Right cardiac atrium (tissue), 5 donors: ENCODE data around the gene KRTAP9-4. TPM values are rescaled to one million over a fixed set of nuclear protein-coding genes. Genes with fewer than 3 reads are reported as not detected.
"Not testable (repeated sequence)": the region's sequence is repeated elsewhere in the genome, so short reads cannot be mapped to it uniquely, and the experiment has no call there.

Source experiments
- ATAC-seq, 2 donors: fragments of 200-7000 bp; cut with Tn5 transposase; one replicate each; pipeline versions ENCODE4 v1.8.0 to v1.9.1; 2020; ENCODE audit warnings: moderate library complexity in 2 of 2, mild to moderate bottlenecking in 1 of 2
- DNase-seq, 3 donors: peaks; one replicate each; pipeline ENCODE4 v3.0.0-alpha.2; 2020
- H3K27ac ChIP-seq: one replicate; pipeline ENCODE4 v1.5.1; 2013; ENCODE audit warnings: mild to moderate bottlenecking, low read length, control low read depth, moderate library complexity
- H3K27me3 ChIP-seq: one replicate; pipeline ENCODE4 v1.6.1; 2013; ENCODE audit not compliant: control insufficient read depth, insufficient read depth
- H3K4me1 ChIP-seq: one replicate; pipeline ENCODE4 v1.6.1; 2013; ENCODE audit warnings: low read length; ENCODE audit not compliant: control insufficient read depth, insufficient read depth
- H3K4me3 ChIP-seq: one replicate; pipeline ENCODE4 v1.5.1; 2013; ENCODE audit warnings: low read length, control low read depth
- H3K9me3 ChIP-seq: one replicate; pipeline ENCODE4 v1.6.1; 2013; ENCODE audit warnings: low read length; ENCODE audit not compliant: control insufficient read depth
- WGBS: extraction: QIAGEN DNeasy Blood & Tissue Kit; methylation state at CpG from one replicate; pipeline ENCODE4 v1.1.7; 2013; 5-methylcytosine and 5-hydroxymethylcytosine counted together
- intact Hi-C, 4 donors: fragments of 100-400 bp; cut with DNase I; formaldehyde crosslinking; loops; one replicate each; pipeline versions ENCODE4 v1.11.0 to v1.14.0; 2022 to 2023
- polyA plus RNA-seq: library from polyadenylated mRNA; stranded (reverse); fragments of 200-250 nt; gene quantifications from one replicate; pipeline ENCODE4 v1.2.3, GENCODE V29; 2013
- total RNA-seq, 4 donors: library from RNA; stranded (reverse); fragmentation: NEBNext Ultra II Directional; extraction: Animal tissue kit (Norgen Biotek cat#: 25700); gene quantifications; one replicate each; pipeline ENCODE4 v1.2.1, GENCODE V29; 2021
- donor health status: healthy with polysubstance abuse.
- donor health status: DM: no; HTN: yes; CAD: no.
- donor health status: DM: no; HTN: no; CAD: no.
- donor health status: DM: no; HTN: yes; CAD: no; lungs with severe emphysema.
- donor health status: DM: yes; HTN: yes; CAD: no.

The KRTAP9-4 gene
- total and polyA plus RNA-seq, 5 donors: not detected

- DNase-seq: no peak
- intact Hi-C loops: no loop called here
- Histone ChIP-seq H3K4me1 (no peaks in the 10 kb centered on the region), H3K27ac (no peak overlapping the region), H3K27me3 (no peaks in the 10 kb centered on the region), H3K4me3 (no peak overlapping the region), H3K9me3 (no peaks in the 10 kb centered on the region)
- ATAC-seq: no peak
- WGBS: no CpG with 5 or more reads among the region's 3 CpGs
Measured at GRCh38 chr17:41267711-41268110, 18.2 kb downstream of the KRTAP9-4 start.

DNA sequence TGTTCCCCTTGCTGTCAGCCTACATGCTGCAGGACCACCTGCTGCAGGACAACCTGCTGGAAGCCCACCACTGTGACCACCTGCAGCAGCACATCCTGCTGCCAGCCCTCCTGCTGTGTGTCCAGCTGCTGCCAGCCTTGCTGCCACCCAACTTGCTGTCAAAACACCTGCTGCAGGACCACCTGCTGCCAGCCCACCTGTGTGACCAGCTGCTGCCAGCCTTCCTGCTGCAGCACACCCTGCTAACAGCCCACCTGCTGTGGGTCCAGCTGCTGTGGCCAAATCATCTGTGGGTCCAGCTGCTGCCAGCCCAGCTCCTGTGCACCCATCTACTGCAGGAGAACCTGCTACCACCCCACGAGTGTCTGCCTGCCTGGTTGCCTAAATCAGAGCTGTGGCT lies 21.8 kb downstream of the KRTAP9-4 start:
- ATAC-seq, intact Hi-C loops, H3K27me3 ChIP-seq, H3K27ac ChIP-seq, H3K9me3 ChIP-seq, H3K4me3 ChIP-seq, DNase-seq, H3K4me1 ChIP-seq: not testable (repeated sequence)
- no CpG with 5 or more reads among the region's 1 CpG for WGBS

DNA sequence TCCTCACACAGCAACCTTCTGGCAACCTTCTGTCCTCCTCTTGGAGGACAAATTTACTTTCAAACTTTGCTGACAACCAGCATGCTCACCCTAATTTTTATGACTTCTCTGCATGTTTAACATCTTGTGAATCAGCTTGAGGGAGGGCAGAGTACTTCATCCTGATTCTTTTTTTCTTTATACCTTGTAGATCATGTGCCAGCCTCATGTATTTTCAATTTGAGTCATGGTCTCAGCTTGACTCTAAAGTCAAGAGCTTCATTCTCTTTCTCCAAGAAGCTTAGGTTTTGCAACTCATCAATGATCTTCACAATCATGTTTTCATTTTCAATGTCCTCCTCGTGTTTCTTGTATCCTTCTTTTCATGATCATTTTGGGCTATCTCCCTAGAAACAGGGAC lies 22.4 kb downstream of the KRTAP9-4 start:
- H3K9me3 ChIP-seq: no peaks in the 10 kb centered on the region
- H3K4me1 ChIP-seq: no peaks in the 10 kb centered on the region
- no peak for DNase-seq
- intact Hi-C loops: no loop called here
- no peak for ATAC-seq
- no CpG with 5 or more reads among the region's 1 CpG for WGBS
- no peak overlapping the region for H3K4me3 ChIP-seq
- H3K27ac ChIP-seq: no peak overlapping the region
- no peaks in the 10 kb centered on the region for H3K27me3 ChIP-seq

GRCh38 chr17:41275648-41276190 lies 26.2 kb downstream of the KRTAP9-4 start, which contains the start of gene KRTAP9-7:
TSS of gene KRTAP9-7 (plus strand) at chr17:41275698. CDS start at chr17:41275698, 0 bp downstream.
- H3K27me3 ChIP-seq, DNase-seq, intact Hi-C loops, H3K4me1 ChIP-seq, ATAC-seq, H3K4me3 ChIP-seq, H3K27ac ChIP-seq, H3K9me3 ChIP-seq: not testable (repeated sequence)
- WGBS: 86% methylated on average over 3 of the region's 3 CpGs

- ATAC-seq (no peak), DNase-seq (no peak)
- Histone ChIP-seq H3K27me3 (peaks cover 3% of the 10 kb centered on the region), H3K4me1 (no peaks in the 10 kb centered on the region), H3K27ac (no peak overlapping the region), H3K9me3 (no peaks in the 10 kb centered on the region), H3K4me3 (no peak overlapping the region)
- intact Hi-C loops: no loop called here
- whole genome bisulfite sequencing: 82% methylated on average over 3 of the region's 3 CpGs
Measured at GRCh38 chr17:41278176-41278955, 28.9 kb downstream of the KRTAP9-4 start.

DNA sequence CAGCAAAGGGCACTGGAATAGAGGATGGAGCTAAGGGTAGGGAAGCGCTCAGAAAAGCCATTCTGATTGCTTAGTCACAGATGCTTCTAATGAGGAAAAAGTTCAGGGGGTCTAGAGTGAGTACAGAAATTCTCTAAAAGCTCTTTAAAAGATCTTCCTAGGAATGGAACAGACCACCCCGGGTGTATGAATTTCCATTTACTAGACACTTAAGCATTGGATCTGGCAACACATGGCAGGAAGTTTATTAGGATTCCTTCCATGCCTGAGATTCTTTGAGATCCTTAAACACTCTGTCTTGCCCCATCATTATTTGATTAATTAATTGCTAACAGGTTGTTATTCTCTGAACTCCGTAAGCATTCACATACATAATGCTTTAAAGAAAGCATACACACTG lies 34.6 kb downstream of the KRTAP9-4 start:
- H3K9me3 ChIP-seq: no peaks in the 10 kb centered on the region
- H3K27ac ChIP-seq: no peak overlapping the region
- no peaks in the 10 kb centered on the region for H3K4me1 ChIP-seq
- H3K4me3 ChIP-seq: no peak overlapping the region
- H3K27me3 ChIP-seq: peaks cover 3% of the 10 kb centered on the region
- WGBS: 46% methylated on average over 3 of the region's 3 CpGs
- DNase-seq (no peak), ATAC-seq (no peak)
- intact Hi-C loops: no loop called here

DNA sequence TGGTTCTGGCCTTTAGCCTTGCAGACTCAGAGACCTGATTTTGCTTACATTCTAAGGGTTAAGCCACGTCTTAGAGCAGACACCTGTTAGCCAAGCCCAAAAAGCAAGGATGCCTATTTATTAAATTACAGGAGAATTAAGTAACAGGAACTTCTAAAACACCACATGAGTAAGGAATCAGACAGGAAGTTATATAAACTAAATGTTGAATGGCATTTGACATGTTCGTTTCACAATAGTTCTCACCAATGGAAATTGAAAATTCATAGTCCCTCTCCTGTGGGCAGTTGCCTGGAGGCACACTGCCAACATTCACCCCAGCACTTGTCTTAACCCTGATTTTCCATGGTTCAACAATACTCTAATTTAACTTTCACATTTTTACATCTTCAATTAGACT lies 35.1 kb downstream of the KRTAP9-4 start:
- 35% methylated on average over 2 of the region's 2 CpGs for WGBS
- DNase-seq: no peak
- Histone ChIP-seq H3K27me3 (peaks cover 3% of the 10 kb centered on the region), H3K4me3 (no peak overlapping the region), H3K27ac (no peak overlapping the region), H3K9me3 (no peaks in the 10 kb centered on the region), H3K4me1 (no peaks in the 10 kb centered on the region)
- no peak for ATAC-seq
- intact Hi-C loops: no loop called here

DNA sequence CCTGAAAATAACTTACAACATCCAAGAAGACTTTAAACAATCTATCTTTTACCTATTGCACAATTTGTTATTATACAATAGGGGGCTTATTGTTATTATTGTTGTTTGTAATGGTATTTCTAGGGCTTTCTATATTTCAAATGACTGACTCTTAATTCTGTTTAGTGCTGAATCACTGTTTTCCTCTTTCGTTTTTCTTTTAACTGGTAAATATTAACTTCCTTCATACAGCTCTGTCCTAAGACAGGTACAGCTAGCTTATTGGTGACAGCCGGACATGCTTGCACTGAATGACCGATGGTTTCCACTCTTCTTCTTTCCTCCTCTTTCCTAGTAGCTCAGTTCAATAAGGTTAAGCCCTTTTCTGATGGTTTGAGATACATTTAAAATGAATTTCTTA lies 37.6 kb downstream of the KRTAP9-4 start:
- WGBS: 79% methylated on average over 3 of the region's 3 CpGs
- DNase-seq (no peak), ATAC-seq (no peak)
- Histone ChIP-seq H3K27me3 (no peaks in the 10 kb centered on the region), H3K4me1 (no peaks in the 10 kb centered on the region), H3K9me3 (no peaks in the 10 kb centered on the region), H3K4me3 (no peak overlapping the region), H3K27ac (no peak overlapping the region)
- intact Hi-C loops: no loop called here

GRCh38 chr17:41294016-41294415 lies 44.5 kb downstream of the KRTAP9-4 start:
- ATAC-seq: no peak
- Histone ChIP-seq H3K9me3 (no peaks in the 10 kb centered on the region), H3K27ac (no peak overlapping the region), H3K27me3 (no peaks in the 10 kb centered on the region), H3K4me3 (no peak overlapping the region), H3K4me1 (no peaks in the 10 kb centered on the region)
- intact Hi-C loops: no loop called here
- 79% methylated on average over 1 of the region's 1 CpG for WGBS
- DNase-seq: no peak

DNA sequence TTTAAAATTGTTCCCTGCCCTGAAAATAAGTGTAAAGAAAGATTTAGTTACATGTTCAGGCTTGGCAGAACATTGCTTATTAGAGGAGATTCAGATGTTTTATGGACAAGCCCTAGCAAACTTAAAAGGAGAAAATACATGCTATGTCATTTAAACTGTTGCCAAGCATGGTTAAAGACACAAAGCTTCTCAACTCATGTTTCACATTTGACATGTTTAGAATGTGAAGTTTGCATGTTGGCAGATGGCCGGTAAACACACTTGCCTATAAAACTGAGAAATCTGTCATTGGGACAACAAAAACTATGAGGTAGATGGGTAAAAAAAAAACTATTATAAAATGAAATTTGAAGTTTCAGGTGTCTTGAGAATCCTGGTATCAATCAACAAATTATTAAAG lies 47.4 kb downstream of the KRTAP9-4 start:
- intact Hi-C loops: no loop called here
- H3K4me3 ChIP-seq: no peak overlapping the region
- H3K4me1 ChIP-seq: no peaks in the 10 kb centered on the region
- no peaks in the 10 kb centered on the region for H3K9me3 ChIP-seq
- no peak for DNase-seq
- H3K27me3 ChIP-seq: no peaks in the 10 kb centered on the region
- H3K27ac ChIP-seq: no peak overlapping the region
- WGBS: 90% methylated on average over 1 of the region's 1 CpG
- no peak for ATAC-seq

DNA sequence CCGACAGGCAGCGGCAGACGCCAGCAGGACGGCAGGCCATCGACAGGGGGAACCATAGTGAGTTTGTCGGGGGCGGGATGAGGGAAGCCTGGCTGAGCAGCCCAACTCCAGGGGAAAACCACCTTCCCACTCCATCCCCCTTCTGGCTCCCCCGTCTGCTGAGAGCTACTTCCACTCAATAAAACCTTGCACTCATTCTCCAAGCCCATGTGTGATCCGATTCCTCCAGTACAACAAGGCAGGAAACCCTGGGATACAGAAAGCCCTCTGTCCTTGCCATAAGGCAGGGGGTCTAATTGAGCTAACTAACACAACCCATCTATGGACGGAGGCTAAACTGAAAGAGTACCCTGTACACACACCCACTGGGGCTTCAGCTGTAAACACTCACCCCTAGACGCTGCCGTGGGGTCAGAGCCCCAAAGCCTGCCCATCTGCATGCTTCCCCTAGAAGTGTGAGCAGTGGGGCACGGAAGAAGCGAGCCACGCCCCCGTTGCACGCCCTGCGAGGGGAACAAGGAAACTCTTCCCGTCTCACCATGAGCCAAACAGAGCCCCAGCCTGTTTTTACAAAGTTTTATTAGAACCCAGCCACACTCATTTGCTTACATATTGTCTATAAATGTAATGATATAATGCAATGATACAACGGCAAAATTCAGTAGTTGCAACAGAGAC lies 49.1 kb downstream of the KRTAP9-4 start:
- intact Hi-C loops: no loop called here
- 84% methylated on average over 20 of the region's 20 CpGs for WGBS
- DNase-seq: no peak

More for the DNA sequence above, 49.1 kb downstream of the KRTAP9-4 start:
- Histone ChIP-seq H3K27me3 (no peaks in the 10 kb centered on the region), H3K4me1 (no peaks in the 10 kb centered on the region), H3K27ac (no peak overlapping the region), H3K4me3 (no peak overlapping the region), H3K9me3 (no peaks in the 10 kb centered on the region)
- ATAC-seq: no peak
